ENCODE results near the gene RYR2.

Gene RYR2

DNA sequence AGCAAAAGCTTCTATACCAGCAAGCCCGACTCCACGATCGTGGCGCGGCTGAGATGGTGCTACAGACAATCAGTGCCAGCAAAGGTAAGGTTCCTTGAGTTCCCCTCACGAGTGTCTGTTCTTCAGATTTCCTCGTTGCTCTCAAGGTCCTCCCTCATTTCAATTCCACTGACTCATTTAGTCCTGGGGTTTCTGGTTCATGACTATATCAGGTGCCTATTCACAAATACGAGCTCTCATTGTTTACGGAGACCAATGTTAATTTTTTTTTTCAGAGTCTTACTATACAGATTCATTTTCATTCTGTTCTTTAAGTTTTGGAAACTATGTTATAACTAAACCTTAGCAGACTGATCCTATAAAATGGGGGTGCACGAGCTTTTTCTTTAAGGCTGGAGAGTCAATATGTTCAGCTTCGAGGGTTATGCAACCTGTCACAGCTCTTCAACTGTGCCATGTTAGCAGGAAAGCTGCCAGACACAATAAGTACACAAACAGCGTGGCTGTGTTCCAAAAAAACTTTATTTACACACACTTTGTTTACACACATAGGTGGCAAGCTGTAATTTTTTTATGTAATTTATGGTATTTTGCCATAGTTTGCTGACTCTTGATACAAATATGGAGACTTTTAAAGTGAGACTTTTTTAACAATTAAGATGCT lies 714.5 kb downstream of the RYR2 start:
- Histone ChIP-seq H3K27ac (no peak overlapping the region), H3K79me2 (no peaks in the 10 kb centered on the region), H2AFZ (no peak overlapping the region), H3K4me2 (ENCODE audit: low read length) (no peak overlapping the region), H3K9ac (no peak overlapping the region), H3K9me3 (ENCODE audit: control insufficient read depth, low read length) (no peaks in the 10 kb centered on the region), H3K36me3 (ENCODE audit: control insufficient read depth, insufficient read depth, low read length) (no peaks in the 10 kb centered on the region), H3K4me3 (ENCODE audit: low read depth, low read length) (no peak overlapping the region), H3K27me3 (ENCODE audit: control insufficient read depth, insufficient read depth, low read length) (no peaks in the 10 kb centered on the region), H3K4me1 (no peaks in the 10 kb centered on the region)
- TF ChIP-seq, protein P1, sequence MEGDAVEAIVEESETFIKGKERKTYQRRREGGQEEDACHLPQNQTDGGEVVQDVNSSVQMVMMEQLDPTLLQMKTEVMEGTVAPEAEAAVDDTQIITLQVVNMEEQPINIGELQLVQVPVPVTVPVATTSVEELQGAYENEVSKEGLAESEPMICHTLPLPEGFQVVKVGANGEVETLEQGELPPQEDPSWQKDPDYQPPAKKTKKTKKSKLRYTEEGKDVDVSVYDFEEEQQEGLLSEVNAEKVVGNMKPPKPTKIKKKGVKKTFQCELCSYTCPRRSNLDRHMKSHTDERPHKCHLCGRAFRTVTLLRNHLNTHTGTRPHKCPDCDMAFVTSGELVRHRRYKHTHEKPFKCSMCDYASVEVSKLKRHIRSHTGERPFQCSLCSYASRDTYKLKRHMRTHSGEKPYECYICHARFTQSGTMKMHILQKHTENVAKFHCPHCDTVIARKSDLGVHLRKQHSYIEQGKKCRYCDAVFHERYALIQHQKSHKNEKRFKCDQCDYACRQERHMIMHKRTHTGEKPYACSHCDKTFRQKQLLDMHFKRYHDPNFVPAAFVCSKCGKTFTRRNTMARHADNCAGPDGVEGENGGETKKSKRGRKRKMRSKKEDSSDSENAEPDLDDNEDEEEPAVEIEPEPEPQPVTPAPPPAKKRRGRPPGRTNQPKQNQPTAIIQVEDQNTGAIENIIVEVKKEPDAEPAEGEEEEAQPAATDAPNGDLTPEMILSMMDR (IDR thresholded peaks at IDR 0.05): no peak

DNA sequence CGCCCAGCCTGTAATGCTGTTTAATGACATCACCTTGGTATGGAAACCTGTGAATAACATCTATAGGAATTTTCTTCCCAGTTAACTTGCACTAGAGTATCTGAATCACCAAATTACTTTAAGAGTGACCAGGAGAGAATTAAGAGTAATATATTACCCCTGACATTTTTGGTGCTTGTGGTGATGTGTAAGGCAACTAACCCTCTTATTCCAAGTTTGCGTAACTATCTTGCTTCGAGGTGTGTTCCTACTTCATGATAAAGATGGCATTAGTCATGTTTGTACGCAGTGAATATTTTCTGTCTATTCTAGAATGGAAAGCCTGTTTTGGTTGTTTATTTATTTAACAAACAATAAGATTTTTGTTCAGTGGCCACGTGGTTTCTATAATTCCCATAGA lies 717.4 kb downstream of the RYR2 start:
- TF ChIP-seq, protein P1 (IDR thresholded peaks at IDR 0.05): no peak
- Histone ChIP-seq H3K27ac (no peak overlapping the region), H3K79me2 (no peaks in the 10 kb centered on the region), H3K4me1 (no peaks in the 10 kb centered on the region), H3K4me3 (ENCODE audit: low read depth, low read length) (no peak overlapping the region), H3K9ac (no peak overlapping the region), H3K4me2 (ENCODE audit: low read length) (no peak overlapping the region), H2AFZ (no peak overlapping the region), H3K27me3 (ENCODE audit: control insufficient read depth, insufficient read depth, low read length) (no peaks in the 10 kb centered on the region), H3K36me3 (ENCODE audit: control insufficient read depth, insufficient read depth, low read length) (no peaks in the 10 kb centered on the region), H3K9me3 (ENCODE audit: control insufficient read depth, low read length) (no peaks in the 10 kb centered on the region)

GRCh38 chr1:237760951-237761350 lies 719.0 kb downstream of the RYR2 start:
- Histone ChIP-seq H3K4me1 (no peaks in the 10 kb centered on the region), H3K79me2 (no peaks in the 10 kb centered on the region), H3K27me3 (ENCODE audit: control insufficient read depth, insufficient read depth, low read length) (no peaks in the 10 kb centered on the region), H3K4me2 (ENCODE audit: low read length) (no peak overlapping the region), H3K9ac (no peak overlapping the region), H3K27ac (no peak overlapping the region), H2AFZ (no peak overlapping the region), H3K4me3 (ENCODE audit: low read depth, low read length) (no peak overlapping the region), H3K36me3 (ENCODE audit: control insufficient read depth, insufficient read depth, low read length) (no peaks in the 10 kb centered on the region), H3K9me3 (ENCODE audit: control insufficient read depth, low read length) (no peaks in the 10 kb centered on the region)
- TF ChIP-seq, protein P1 (IDR thresholded peaks at IDR 0.05): no peak

DNA sequence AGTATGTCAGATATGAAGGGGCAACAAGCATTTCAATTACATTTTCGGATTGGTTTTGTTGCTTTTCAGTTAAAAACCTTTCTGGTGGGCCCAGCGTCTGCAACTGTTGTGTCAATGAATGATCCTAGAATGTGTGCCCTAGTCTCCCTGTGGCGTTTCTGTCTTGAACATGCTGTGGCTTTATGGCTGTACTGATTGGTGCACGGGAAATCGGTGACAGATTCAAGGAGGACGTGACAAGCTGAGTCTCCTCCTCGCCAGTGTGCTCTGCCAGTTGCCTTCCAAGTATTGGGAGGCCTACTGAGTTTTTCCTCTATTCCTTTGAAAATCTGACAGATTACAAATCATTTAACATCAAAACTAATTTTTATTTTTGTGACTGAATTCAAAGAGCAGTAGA lies 721.2 kb downstream of the RYR2 start:
- no peaks in the 10 kb centered on the region for H3K4me1 ChIP-seq
- H3K79me2 ChIP-seq: no peaks in the 10 kb centered on the region
- no peak overlapping the region for H3K9ac ChIP-seq
- no peaks in the 10 kb centered on the region for H3K9me3 ChIP-seq (ENCODE audit: control insufficient read depth, low read length)
- no peak overlapping the region for H3K4me3 ChIP-seq (ENCODE audit: low read depth, low read length)
- no peak overlapping the region for H2AFZ ChIP-seq
- H3K4me2 ChIP-seq (ENCODE audit: low read length): no peak overlapping the region
- no peaks in the 10 kb centered on the region for H3K27me3 ChIP-seq (ENCODE audit: control insufficient read depth, insufficient read depth, low read length)
- no peaks in the 10 kb centered on the region for H3K36me3 ChIP-seq (ENCODE audit: control insufficient read depth, insufficient read depth, low read length)
- H3K27ac ChIP-seq: no peak overlapping the region
- TF ChIP-seq, protein P1 (IDR thresholded peaks at IDR 0.05): no peak

DNA sequence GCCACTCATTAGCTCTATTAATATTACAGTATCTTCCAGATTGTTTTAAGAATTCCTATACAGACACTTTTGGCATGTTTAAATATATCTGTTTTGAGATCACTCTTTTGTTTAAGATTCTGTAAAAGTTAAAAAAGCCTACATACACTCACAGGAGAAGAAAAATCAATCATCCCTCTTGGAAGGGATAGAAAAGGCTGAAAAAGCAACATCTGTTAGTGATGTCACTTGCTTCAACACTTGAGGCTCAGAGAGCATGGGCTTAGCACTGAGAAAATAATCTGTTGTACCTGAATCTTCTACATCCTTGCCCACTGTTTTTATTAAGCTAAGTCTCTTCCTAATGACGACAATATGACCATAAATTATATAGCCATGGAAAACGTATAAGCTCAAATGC lies 721.8 kb downstream of the RYR2 start:
- Histone ChIP-seq H3K27ac (no peak overlapping the region), H3K27me3 (ENCODE audit: control insufficient read depth, insufficient read depth, low read length) (no peaks in the 10 kb centered on the region), H3K79me2 (no peaks in the 10 kb centered on the region), H3K9me3 (ENCODE audit: control insufficient read depth, low read length) (no peaks in the 10 kb centered on the region), H3K4me1 (no peaks in the 10 kb centered on the region), H3K36me3 (ENCODE audit: control insufficient read depth, insufficient read depth, low read length) (no peaks in the 10 kb centered on the region), H3K4me2 (ENCODE audit: low read length) (no peak overlapping the region), H2AFZ (no peak overlapping the region), H3K4me3 (ENCODE audit: low read depth, low read length) (no peak overlapping the region), H3K9ac (no peak overlapping the region)
- TF ChIP-seq, protein P1 (IDR thresholded peaks at IDR 0.05): no peak
